Calu3 (cell line): ENCODE measurements around the gene BPIFB6. TPM values are rescaled to one million over a fixed set of nuclear protein-coding genes. Genes with fewer than 3 reads are reported as not detected.

Source experiments
- BruUV-seq: library from RNA; stranded (reverse); fragments of 400-500 nt; replicated peaks from 2 replicates; lab custom pipeline; 2021; lab: Mats Ljungman, UMichigan
- CTCF ChIA-PET: fragments of 300-600 bp; sonication (Branson Sonifier 250); formaldehyde crosslinking; loops from one replicate; lab custom pipeline; 2022; ENCODE audit warnings: antibody characterized with exemption; lab: Charles Lee
- DNase-seq: peaks from one replicate; pipeline ENCODE4 v3.0.0; 2022
- H3K27ac Mint-ChIP-seq: one replicate; pipeline ENCODE4 v1.8.0; 2022; ENCODE audit warnings: mixed read lengths; ENCODE audit not compliant: unreplicated experiment
- H3K27me3 Mint-ChIP-seq: one replicate; pipeline ENCODE4 v1.8.0; 2022; ENCODE audit warnings: mixed read lengths; ENCODE audit not compliant: unreplicated experiment
- H3K36me3 Mint-ChIP-seq: one replicate; pipeline ENCODE4 v1.8.0; 2022; ENCODE audit warnings: mild to moderate bottlenecking, moderate library complexity, mixed read lengths; ENCODE audit not compliant: insufficient read depth, unreplicated experiment
- H3K4me1 Mint-ChIP-seq: one replicate; pipeline ENCODE4 v1.8.0; 2022; ENCODE audit warnings: mild to moderate bottlenecking, low read depth, mixed read lengths; ENCODE audit not compliant: unreplicated experiment
- H3K4me3 Mint-ChIP-seq: one replicate; pipeline ENCODE4 v1.8.0; 2022; ENCODE audit warnings: mild to moderate bottlenecking, low read depth, moderate library complexity, mixed read lengths; ENCODE audit not compliant: unreplicated experiment
- H3K9me3 Mint-ChIP-seq: one replicate; pipeline ENCODE4 v1.8.0; 2022; ENCODE audit warnings: low read depth, mixed read lengths; ENCODE audit not compliant: unreplicated experiment
- intact Hi-C: fragments of 100-400 bp; cut with micrococcal nuclease; formaldehyde crosslinking; loops from one replicate; pipeline ENCODE4 v1.10.0; 2022; ENCODE audit not compliant: unreplicated experiment
- total RNA-seq: library from RNA; stranded (reverse); gene quantifications from 2 replicates; pipeline ENCODE4 v1.2.3, GENCODE V29; 2022
- TF ChIP-seq, protein P1 (sequence below): fragments of 200-600 bp; IDR thresholded peaks from one replicate; pipeline ENCODE4 v1.8.0; 2022; ENCODE audit warnings: antibody characterized with exemption; ENCODE audit not compliant: unreplicated experiment

Gene BPIFB6
- total RNA-seq, 1 experiment from 2014 or later = not detected

DNA sequence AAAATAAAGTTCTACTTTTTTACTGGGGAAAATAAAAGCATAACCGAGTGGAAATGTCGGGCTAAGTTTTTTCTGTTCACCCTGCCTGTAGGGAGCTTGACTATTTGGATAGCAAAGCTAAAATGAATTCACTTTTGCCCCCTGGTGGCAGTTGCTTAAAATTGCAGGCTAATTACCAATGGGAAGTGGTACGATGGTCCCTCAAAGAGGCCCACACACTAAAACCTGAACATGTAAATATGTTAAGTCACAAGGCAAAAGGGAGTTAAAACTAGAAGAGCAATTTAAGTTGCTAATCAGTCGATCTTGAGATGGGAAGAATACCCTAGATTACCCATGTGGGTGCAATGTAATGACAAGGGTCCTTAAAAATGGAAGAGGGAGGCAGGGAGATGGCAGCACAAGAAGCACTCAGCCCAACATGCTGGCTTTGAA lies 26.3 kb upstream of the BPIFB6 start:
- Mint-ChIP-seq H3K36me3 (no peaks in the 10 kb centered on the region), H3K4me1 (no peaks in the 10 kb centered on the region), H3K27me3 (peaks cover 85% of the 10 kb centered on the region), H3K9me3 (peaks cover 3% of the 10 kb centered on the region), H3K27ac (no peak overlapping the region), H3K4me3 (no peak overlapping the region)
- CTCF ChIA-PET = interaction anchor here (0.6 to 1.2 kb wide), 3 partner anchors 24 to 808 kb away, joined by 3 read pairs; no protein-coding TSS in a partner anchor
- TF ChIP-seq, protein P1, sequence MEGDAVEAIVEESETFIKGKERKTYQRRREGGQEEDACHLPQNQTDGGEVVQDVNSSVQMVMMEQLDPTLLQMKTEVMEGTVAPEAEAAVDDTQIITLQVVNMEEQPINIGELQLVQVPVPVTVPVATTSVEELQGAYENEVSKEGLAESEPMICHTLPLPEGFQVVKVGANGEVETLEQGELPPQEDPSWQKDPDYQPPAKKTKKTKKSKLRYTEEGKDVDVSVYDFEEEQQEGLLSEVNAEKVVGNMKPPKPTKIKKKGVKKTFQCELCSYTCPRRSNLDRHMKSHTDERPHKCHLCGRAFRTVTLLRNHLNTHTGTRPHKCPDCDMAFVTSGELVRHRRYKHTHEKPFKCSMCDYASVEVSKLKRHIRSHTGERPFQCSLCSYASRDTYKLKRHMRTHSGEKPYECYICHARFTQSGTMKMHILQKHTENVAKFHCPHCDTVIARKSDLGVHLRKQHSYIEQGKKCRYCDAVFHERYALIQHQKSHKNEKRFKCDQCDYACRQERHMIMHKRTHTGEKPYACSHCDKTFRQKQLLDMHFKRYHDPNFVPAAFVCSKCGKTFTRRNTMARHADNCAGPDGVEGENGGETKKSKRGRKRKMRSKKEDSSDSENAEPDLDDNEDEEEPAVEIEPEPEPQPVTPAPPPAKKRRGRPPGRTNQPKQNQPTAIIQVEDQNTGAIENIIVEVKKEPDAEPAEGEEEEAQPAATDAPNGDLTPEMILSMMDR = peak; percentile 69
- BruUV-seq = no TSS peak
- intact Hi-C loops = no loop called here
- no peak for DNase-seq

- no peak overlapping the region for H3K27ac Mint-ChIP-seq
- CTCF ChIA-PET = no interaction called here
- DNase-seq = no peak
- BruUV-seq = no TSS peak
- TF ChIP-seq, protein P1 = no peak
- intact Hi-C loops = no loop called here
- H3K4me3 Mint-ChIP-seq = no peak overlapping the region
- H3K36me3 Mint-ChIP-seq = no peaks in the 10 kb centered on the region
- no peaks in the 10 kb centered on the region for H3K4me1 Mint-ChIP-seq
- H3K9me3 Mint-ChIP-seq = peaks cover 3% of the 10 kb centered on the region
- peaks cover 85% of the 10 kb centered on the region for H3K27me3 Mint-ChIP-seq
These were observed 25.3 kb upstream of the BPIFB6 start for GRCh38 chr20:33005908-33006775.

- CTCF ChIA-PET = no interaction called here
- peaks cover 3% of the 10 kb centered on the region for H3K9me3 Mint-ChIP-seq
These were observed 24.6 kb upstream of the BPIFB6 start for GRCh38 chr20:33006776-33007375.

More at GRCh38 chr20:33006776-33007375, 24.6 kb upstream of the BPIFB6 start:
- no peak for DNase-seq
- Mint-ChIP-seq H3K4me3 (no peak overlapping the region), H3K27ac (no peak overlapping the region), H3K36me3 (no peaks in the 10 kb centered on the region), H3K4me1 (no peaks in the 10 kb centered on the region), H3K27me3 (peaks cover 85% of the 10 kb centered on the region)
- TF ChIP-seq, protein P1 = no peak
- intact Hi-C loops = no loop called here
- no TSS peak for BruUV-seq
